ENCODE data around the gene MFSD6. TPM values are rescaled to one million over a fixed set of nuclear protein-coding genes. Genes with fewer than 3 reads are reported as not detected.
"Not testable (repeated sequence)": the region's sequence is repeated elsewhere in the genome, so short reads cannot be mapped to it uniquely, and the experiment has no call there.

MFSD6 gene
- total RNA-seq, 1 donor from 2014 or later: 50.5 TPM

DNA sequence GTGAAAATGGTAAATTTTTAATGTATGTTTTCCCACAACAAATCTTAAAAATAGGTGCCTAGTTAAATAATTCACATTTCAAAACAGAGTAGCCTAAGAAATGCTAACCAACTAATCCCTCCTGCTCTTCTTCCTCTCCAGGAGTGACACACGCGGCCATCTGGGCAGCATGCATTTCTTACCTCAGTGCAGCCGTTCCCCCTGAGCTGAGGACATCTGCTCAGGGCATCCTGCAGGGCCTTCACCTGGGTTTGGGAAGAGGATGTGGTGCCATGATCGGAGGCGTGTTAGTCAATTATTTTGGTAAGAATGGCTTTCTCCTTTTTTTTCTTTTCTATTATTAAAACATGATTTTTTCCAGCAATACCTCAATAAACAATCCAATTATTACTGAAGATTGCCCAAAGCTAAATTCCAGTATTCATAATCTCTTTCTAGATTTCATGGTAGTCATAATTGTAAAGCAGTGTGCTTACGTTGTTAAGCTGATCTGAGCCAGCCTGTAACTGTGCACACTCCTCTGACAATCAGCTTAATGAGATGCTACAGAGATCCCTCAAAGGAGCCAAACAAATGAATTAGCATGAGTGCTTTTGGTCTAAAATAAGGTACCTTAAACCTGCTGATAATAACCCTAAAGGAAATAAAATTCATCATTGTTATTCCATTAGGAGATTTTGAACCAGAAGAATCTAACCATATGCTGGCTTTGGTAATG lies 80.5 kb downstream of the MFSD6 start:
- no peak for ATAC-seq
- DNase-seq: no peak
- H3K27me3 ChIP-seq (ENCODE audit: low read depth): no peaks in the 10 kb centered on the region
- intact Hi-C loops (cut with DNase I): no loop called here
- no peak overlapping the region for H3K4me3 ChIP-seq
- H3K9me3 ChIP-seq: no peaks in the 10 kb centered on the region
- no peak for TF ChIP-seq CTCF (IDR thresholded peaks at IDR 0.05)
- H3K36me3 ChIP-seq: peaks cover 33% of the 10 kb centered on the region
- H3K27ac ChIP-seq: no peak overlapping the region
- H3K4me1 ChIP-seq: no peaks in the 10 kb centered on the region

GRCh38 chr2:190489475-190489874 lies 81.3 kb downstream of the MFSD6 start:
- Histone ChIP-seq H3K9me3 (no peaks in the 10 kb centered on the region), H3K4me1 (no peaks in the 10 kb centered on the region), H3K36me3 (peaks cover 33% of the 10 kb centered on the region), H3K4me3 (no peak overlapping the region), H3K27ac (no peak overlapping the region), H3K27me3 (ENCODE audit: low read depth) (no peaks in the 10 kb centered on the region)
- no peak for TF ChIP-seq CTCF (IDR thresholded peaks at IDR 0.05)
- DNase-seq (no peak), ATAC-seq (no peak)
- intact Hi-C loops (cut with DNase I): no loop called here

- no peak overlapping the region for H3K4me3 ChIP-seq
- ATAC-seq: no peak
- no peak for DNase-seq
- no peak overlapping the region for H3K27ac ChIP-seq
- H3K9me3 ChIP-seq: no peaks in the 10 kb centered on the region
- TF ChIP-seq CTCF (IDR thresholded peaks at IDR 0.05): no peak
- H3K36me3 ChIP-seq: peaks cover 33% of the 10 kb centered on the region
- intact Hi-C loops (cut with DNase I): no loop called here
- H3K4me1 ChIP-seq: no peaks in the 10 kb centered on the region
- H3K27me3 ChIP-seq (ENCODE audit: low read depth): no peaks in the 10 kb centered on the region
Measured at GRCh38 chr2:190490502-190490901, 82.3 kb downstream of the MFSD6 start.

GRCh38 chr2:190493095-190493494 lies 84.9 kb downstream of the MFSD6 start:
- Histone ChIP-seq H3K4me1 (no peaks in the 10 kb centered on the region), H3K27me3 (ENCODE audit: low read depth) (no peaks in the 10 kb centered on the region), H3K27ac (no peak overlapping the region), H3K9me3 (no peaks in the 10 kb centered on the region), H3K36me3 (peaks cover 44% of the 10 kb centered on the region), H3K4me3 (no peak overlapping the region)
- intact Hi-C loops (cut with DNase I): no loop called here
- no peak for ATAC-seq
- TF ChIP-seq CTCF (IDR thresholded peaks at IDR 0.05): no peak
- DNase-seq: no peak

DNA sequence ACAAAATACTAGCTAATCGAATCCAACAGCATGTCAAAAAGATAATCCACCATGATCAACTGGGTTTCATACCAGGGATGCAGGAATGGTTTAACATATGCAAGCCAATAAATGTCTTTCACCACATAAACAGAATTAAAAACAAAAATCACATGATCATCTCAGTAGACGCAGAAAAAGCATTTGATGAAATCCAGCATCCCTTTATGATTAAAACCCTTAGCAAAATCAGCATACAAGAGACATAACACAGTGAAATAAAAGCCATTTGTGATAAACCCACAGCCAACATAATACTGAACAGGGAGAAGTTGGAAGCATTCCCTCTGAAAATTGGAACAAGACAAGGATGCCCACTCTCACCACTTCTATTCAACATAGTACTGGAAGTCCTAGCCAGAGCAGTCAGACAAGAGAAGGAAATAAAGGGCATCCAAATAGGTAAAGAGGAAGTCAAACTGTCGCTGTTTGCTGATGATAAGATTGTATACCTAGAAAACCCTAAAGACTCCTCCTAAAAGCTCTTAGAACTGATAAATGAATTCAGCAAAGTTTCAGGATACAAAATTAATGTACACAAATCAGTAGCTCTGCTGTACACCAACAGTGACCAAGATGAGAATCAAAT lies 86.6 kb downstream of the MFSD6 start:
- intact Hi-C loops (cut with DNase I); H3K9me3 ChIP-seq; H3K4me1 ChIP-seq; H3K27ac ChIP-seq; H3K4me3 ChIP-seq; DNase-seq; ATAC-seq; H3K27me3 ChIP-seq (ENCODE audit: low read depth): not testable (repeated sequence)
- H3K36me3 ChIP-seq: peaks cover 41% of the 10 kb centered on the region

DNA sequence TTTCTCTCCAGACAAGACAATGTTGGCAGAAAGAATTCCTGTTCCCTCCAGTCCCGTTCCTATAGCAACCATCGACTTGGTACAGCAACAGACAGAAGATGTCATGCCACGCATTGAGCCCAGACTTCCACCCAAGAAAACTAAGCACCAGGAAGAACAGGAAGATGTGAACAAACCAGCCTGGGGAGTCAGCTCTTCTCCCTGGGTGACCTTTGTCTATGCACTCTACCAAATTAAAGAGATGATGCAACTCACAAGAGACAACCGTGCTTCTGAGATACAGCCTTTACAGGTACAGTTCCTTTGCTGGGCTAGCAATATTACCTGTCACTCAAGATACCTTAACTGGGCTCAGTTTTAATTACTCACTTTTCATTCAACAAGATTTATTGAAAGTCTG lies 89.3 kb downstream of the MFSD6 start:
- Histone ChIP-seq H3K27me3 (ENCODE audit: low read depth) (no peaks in the 10 kb centered on the region), H3K4me1 (no peaks in the 10 kb centered on the region), H3K36me3 (peaks cover 37% of the 10 kb centered on the region), H3K27ac (no peak overlapping the region), H3K9me3 (no peaks in the 10 kb centered on the region), H3K4me3 (no peak overlapping the region)
- DNase-seq: no peak
- intact Hi-C loops (cut with DNase I): no loop called here
- no peak for TF ChIP-seq CTCF (IDR thresholded peaks at IDR 0.05)
- ATAC-seq: no peak

Data from lower lobe of right lung (tissue), 2 donors.